HepG2 (cell line): ENCODE results near the gene CASP6. TPM values are rescaled to one million over a fixed set of nuclear protein-coding genes. Genes with fewer than 3 reads are reported as not detected.
A peak's percentile ranks its signal among the peaks of the same experiment; 100 is the strongest.

Experiments
- ARID2 ChIP-seq: sonication (generic); formaldehyde crosslinking; IDR thresholded peaks from 2 replicates; pipeline ENCODE4 v1.8.1; 2022; ENCODE audit warnings: mild to moderate bottlenecking, missing genetic modification reagents, borderline replicate concordance
- ASH2L ChIP-seq: fragments of 300-600, 200-600 bp; sonication (generic); IDR thresholded peaks from 2 replicates; pipeline ENCODE4 v1.7.0; 2017; ENCODE audit warnings: low read depth, mild to moderate bottlenecking, moderate library complexity, mixed read lengths, low read length; ENCODE audit not compliant: insufficient read length
- BCL6 ChIP-seq: IDR thresholded peaks from 2 replicates; pipeline ENCODE4 v1.6.1; 2016; ENCODE audit warnings: missing genetic modification reagents, missing compliant biosample characterization
- BRF2 ChIP-seq: sonication (generic); formaldehyde crosslinking; IDR thresholded peaks from 2 replicates; pipeline ENCODE4 v1.8.1; 2022; ENCODE audit warnings: mild to moderate bottlenecking, missing genetic modification reagents
- CEBPG ChIP-seq: IDR thresholded peaks from 2 replicates; pipeline ENCODE4 v1.6.1; 2016
- DMAP1 ChIP-seq: IDR thresholded peaks from 2 replicates; pipeline ENCODE4 v1.6.1; 2016
- GTF2F1 ChIP-seq: fragments of 150-350 bp; IDR thresholded peaks from 2 replicates; pipeline ENCODE4 v1.6.1; 2014; ENCODE audit warnings: low read length
- GZF1 ChIP-seq: sonication (generic); formaldehyde crosslinking; IDR thresholded peaks from 2 replicates; pipeline ENCODE4 v1.5.1; 2020; ENCODE audit warnings: mild to moderate bottlenecking, missing genetic modification reagents
- HOMEZ ChIP-seq: IDR thresholded peaks from 2 replicates; pipeline ENCODE4 v1.6.1; 2016; ENCODE audit warnings: low read depth
- MXD4 ChIP-seq: IDR thresholded peaks from 2 replicates; pipeline ENCODE4 v1.6.1; 2016; ENCODE audit warnings: mild to moderate bottlenecking, missing biosample characterization, missing genetic modification reagents
- NFE2 ChIP-seq: sonication (generic); formaldehyde crosslinking; IDR thresholded peaks from 2 replicates; pipeline ENCODE4 v1.4.0; 2020; ENCODE audit warnings: missing genetic modification reagents
- POGZ ChIP-seq: sonication (generic); formaldehyde crosslinking; IDR thresholded peaks from 2 replicates; pipeline ENCODE4 v1.4.0; 2020; ENCODE audit warnings: mild to moderate bottlenecking, missing genetic modification reagents
- RARG ChIP-seq: sonication (generic); formaldehyde crosslinking; IDR thresholded peaks from 2 replicates; pipeline ENCODE4 v1.4.0; 2020; ENCODE audit warnings: low read depth, mild to moderate bottlenecking, missing genetic modification reagents
- TCF7 ChIP-seq: sonication (generic); IDR thresholded peaks from 2 replicates; pipeline ENCODE4 v1.6.1; 2016; ENCODE audit warnings: antibody characterized with exemption, low read depth
- ZMYM2 ChIP-seq: sonication (generic); formaldehyde crosslinking; IDR thresholded peaks from 2 replicates; pipeline ENCODE4 v1.8.0; 2022; ENCODE audit warnings: mild to moderate bottlenecking, missing genetic modification reagents
- ZMYM3 ChIP-seq: sonication (generic); formaldehyde crosslinking; IDR thresholded peaks from 2 replicates; pipeline ENCODE4 v1.5.1; 2020; ENCODE audit warnings: mild to moderate bottlenecking, missing genetic modification reagents
- ZNF205 ChIP-seq: IDR thresholded peaks from 2 replicates; pipeline ENCODE4 v1.6.1; 2018; ENCODE audit warnings: missing biosample characterization, missing genetic modification reagents
- ZNF225 ChIP-seq: sonication (generic); formaldehyde crosslinking; IDR thresholded peaks from 2 replicates; pipeline ENCODE4 v1.4.0; 2020; ENCODE audit warnings: mild to moderate bottlenecking, missing genetic modification reagents
- ZNF317 ChIP-seq: sonication (generic); formaldehyde crosslinking; IDR thresholded peaks from 2 replicates; pipeline ENCODE4 v1.5.0; 2020; ENCODE audit warnings: mild to moderate bottlenecking, missing genetic modification reagents
- ZNF460 ChIP-seq: sonication (generic); formaldehyde crosslinking; IDR thresholded peaks from 2 replicates; pipeline ENCODE4 v1.5.1; 2020; ENCODE audit warnings: missing genetic modification reagents, mild to moderate bottlenecking, borderline replicate concordance
- ZNF720 ChIP-seq: sonication (generic); formaldehyde crosslinking; IDR thresholded peaks from 2 replicates; pipeline ENCODE4 v1.4.0; 2020; ENCODE audit warnings: missing genetic modification reagents
- polyA plus RNA-seq, 8 experiments: library from polyadenylated mRNA; depleted of rRNA in 3 of 8; stranded (reverse) in 7 of 8; unstranded in 1 of 8; fragments of >200 nt; fragmentation: Illumina TruSeq in 4 of 8; extraction: Trizol in 4 of 8; gene quantifications; 2 replicates each; pipeline versions ENCODE4 v1.2.1 to v1.2.3, GENCODE V29; 2011 to 2016; ENCODE audit warnings: low read depth in 4 of 8, missing spikeins in 1 of 8, mixed read lengths in 1 of 8; ENCODE audit not compliant: insufficient read depth in 1 of 8
- total RNA-seq, 5 experiments: library from RNA; depleted of rRNA; stranded (reverse); fragments of >200 nt; fragmentation: Illumina TruSeq; extraction: Trizol; gene quantifications; 2 replicates each; pipeline ENCODE4 v1.2.3, GENCODE V29; 2016; ENCODE audit warnings: low read depth in 1 of 5
- TF ChIP-seq, protein P1 (sequence below): sonication (generic); formaldehyde crosslinking; IDR thresholded peaks from 2 replicates; pipeline ENCODE4 v1.4.0; 2020; ENCODE audit warnings: mild to moderate bottlenecking, missing genetic modification reagents
- TF ChIP-seq, protein P2 (sequence below): IDR thresholded peaks from 2 replicates; pipeline ENCODE4 v1.6.1; 2016; ENCODE audit warnings: low read depth, borderline replicate concordance
- TF ChIP-seq, protein P3 (sequence below): sonication (generic); formaldehyde crosslinking; IDR thresholded peaks from 2 replicates; pipeline ENCODE4 v1.4.0; 2020; ENCODE audit warnings: missing genetic modification reagents

Gene CASP6
- total and polyA plus RNA-seq, 2 of the 13 experiments (the other 11 are each of a cell fraction or from before 2014, with no cell fraction given), result 19.7 to 34.6 TPM

DNA sequence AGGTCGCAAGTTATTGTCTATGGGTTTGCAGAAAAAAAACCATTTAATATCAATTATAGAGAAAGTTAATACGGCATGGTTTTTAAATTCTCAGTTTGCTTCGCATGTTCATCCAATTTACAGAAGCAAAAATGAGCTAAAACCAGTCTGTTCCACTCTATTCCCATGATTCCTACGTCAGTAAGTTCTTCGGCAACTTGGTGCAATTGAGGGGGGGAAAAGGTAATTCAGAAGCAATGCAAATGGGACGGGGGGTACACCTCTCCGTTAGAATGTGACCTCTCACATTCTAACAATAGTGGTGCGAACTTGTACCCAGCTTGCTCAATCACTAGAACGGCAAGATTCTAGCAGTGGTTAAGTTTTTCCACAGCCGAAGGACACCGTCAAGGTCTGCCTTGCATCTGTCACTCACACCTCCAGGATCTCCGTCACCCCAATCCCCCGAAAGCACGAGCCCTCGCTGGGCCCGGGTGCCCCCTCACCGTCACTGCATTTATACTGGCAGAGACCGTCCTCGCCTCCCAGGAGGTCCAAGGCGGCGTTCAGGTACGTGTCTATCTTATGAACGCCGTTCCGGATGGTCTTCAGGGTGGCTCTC, 26.0 kb upstream of the CASP6 start (continued):
- TF ChIP-seq, protein P1, sequence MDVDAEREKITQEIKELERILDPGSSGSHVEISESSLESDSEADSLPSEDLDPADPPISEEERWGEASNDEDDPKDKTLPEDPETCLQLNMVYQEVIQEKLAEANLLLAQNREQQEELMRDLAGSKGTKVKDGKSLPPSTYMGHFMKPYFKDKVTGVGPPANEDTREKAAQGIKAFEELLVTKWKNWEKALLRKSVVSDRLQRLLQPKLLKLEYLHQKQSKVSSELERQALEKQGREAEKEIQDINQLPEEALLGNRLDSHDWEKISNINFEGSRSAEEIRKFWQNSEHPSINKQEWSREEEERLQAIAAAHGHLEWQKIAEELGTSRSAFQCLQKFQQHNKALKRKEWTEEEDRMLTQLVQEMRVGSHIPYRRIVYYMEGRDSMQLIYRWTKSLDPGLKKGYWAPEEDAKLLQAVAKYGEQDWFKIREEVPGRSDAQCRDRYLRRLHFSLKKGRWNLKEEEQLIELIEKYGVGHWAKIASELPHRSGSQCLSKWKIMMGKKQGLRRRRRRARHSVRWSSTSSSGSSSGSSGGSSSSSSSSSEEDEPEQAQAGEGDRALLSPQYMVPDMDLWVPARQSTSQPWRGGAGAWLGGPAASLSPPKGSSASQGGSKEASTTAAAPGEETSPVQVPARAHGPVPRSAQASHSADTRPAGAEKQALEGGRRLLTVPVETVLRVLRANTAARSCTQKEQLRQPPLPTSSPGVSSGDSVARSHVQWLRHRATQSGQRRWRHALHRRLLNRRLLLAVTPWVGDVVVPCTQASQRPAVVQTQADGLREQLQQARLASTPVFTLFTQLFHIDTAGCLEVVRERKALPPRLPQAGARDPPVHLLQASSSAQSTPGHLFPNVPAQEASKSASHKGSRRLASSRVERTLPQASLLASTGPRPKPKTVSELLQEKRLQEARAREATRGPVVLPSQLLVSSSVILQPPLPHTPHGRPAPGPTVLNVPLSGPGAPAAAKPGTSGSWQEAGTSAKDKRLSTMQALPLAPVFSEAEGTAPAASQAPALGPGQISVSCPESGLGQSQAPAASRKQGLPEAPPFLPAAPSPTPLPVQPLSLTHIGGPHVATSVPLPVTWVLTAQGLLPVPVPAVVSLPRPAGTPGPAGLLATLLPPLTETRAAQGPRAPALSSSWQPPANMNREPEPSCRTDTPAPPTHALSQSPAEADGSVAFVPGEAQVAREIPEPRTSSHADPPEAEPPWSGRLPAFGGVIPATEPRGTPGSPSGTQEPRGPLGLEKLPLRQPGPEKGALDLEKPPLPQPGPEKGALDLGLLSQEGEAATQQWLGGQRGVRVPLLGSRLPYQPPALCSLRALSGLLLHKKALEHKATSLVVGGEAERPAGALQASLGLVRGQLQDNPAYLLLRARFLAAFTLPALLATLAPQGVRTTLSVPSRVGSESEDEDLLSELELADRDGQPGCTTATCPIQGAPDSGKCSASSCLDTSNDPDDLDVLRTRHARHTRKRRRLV (CRISPR knock-in tag), result 0 out of 2 replicates have a peak, but pooled peaks have one; percentile 33
- TF ChIP-seq RARG (CRISPR knock-in tag), result no peak
- TF ChIP-seq ZNF225 (CRISPR knock-in tag), result peak; percentile 84; the same call in 1 of the 2 replicates
- TF ChIP-seq ARID2 (CRISPR knock-in tag), result peak; percentile 87
- TF ChIP-seq ZMYM2 (CRISPR knock-in tag), result 0 out of 2 replicates have a peak, but pooled peaks have one; percentile 55
- peak; percentile 60; the same call in 1 of the 2 replicates for TF ChIP-seq MXD4 (CRISPR knock-in tag)
- peak; percentile 62 for TF ChIP-seq ASH2L
- TF ChIP-seq ZNF460, result no peak
- no peak for TF ChIP-seq POGZ
- peak; percentile 34; the same call in 1 of the 2 replicates for TF ChIP-seq ZMYM3 (CRISPR knock-in tag)
- TF ChIP-seq NFE2 (CRISPR knock-in tag), result no peak
- TF ChIP-seq BRF2, result no peak
- TF ChIP-seq BCL6 (CRISPR knock-in tag), result 0 out of 2 replicates have a peak, but pooled peaks have one; percentile 9
- peak; percentile 41; the same call in 1 of the 2 replicates for TF ChIP-seq CEBPG (CRISPR knock-in tag)
- TF ChIP-seq GZF1 (CRISPR knock-in tag), result 0 out of 2 replicates have a peak, but pooled peaks have one; percentile 17
- TF ChIP-seq, protein P2, sequence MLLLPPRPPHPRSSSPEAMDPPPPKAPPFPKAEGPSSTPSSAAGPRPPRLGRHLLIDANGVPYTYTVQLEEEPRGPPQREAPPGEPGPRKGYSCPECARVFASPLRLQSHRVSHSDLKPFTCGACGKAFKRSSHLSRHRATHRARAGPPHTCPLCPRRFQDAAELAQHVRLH (CRISPR knock-in tag), result peak; percentile 38; the same call in 1 of the 2 replicates
- TF ChIP-seq DMAP1 (CRISPR knock-in tag), result peak; percentile 61; the same call in 1 of the 2 replicates
- no peak for TF ChIP-seq HOMEZ
- TF ChIP-seq GTF2F1, result no peak
- TF ChIP-seq, protein P3, sequence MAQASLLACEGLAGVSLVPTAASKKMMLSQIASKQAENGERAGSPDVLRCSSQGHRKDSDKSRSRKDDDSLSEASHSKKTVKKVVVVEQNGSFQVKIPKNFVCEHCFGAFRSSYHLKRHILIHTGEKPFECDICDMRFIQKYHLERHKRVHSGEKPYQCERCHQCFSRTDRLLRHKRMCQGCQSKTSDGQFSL (CRISPR knock-in tag), result peak; percentile 43; the same call in 1 of the 2 replicates
- TF ChIP-seq ZNF720 (CRISPR knock-in tag), result no peak
- no peak for TF ChIP-seq TCF7
- TF ChIP-seq ZNF205 (CRISPR knock-in tag), result 0 out of 2 replicates have a peak, but pooled peaks have one; percentile 11
- TF ChIP-seq ZNF317 (CRISPR knock-in tag), result 0 out of 2 replicates have a peak, but pooled peaks have one; percentile 45
